ENCODE results near the gene MBLAC1.
A peak's percentile ranks its signal among the peaks of the same experiment; 100 is the strongest.

Gene MBLAC1

DNA sequence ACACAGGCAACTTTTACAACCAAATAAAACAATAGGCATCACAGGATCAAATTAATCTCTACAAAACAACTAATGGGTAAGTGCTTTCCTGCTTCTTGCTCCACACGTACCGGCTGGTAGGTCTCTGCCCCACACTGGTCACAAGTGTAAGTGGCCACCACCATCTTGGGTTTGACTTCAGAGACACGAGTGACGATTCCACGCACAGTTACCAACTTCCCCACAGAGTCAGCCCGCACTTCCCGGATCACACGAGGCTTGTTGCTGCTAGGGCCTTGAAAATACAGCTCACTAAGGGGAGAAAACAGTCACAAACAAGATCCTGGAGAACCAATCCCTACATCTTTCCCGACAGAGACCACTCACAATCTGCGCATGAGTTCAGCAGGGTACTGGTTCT is 27.9 kb upstream of the MBLAC1 start:
- no peak for DNase-seq (ENCODE audit: low spot score)

DNA sequence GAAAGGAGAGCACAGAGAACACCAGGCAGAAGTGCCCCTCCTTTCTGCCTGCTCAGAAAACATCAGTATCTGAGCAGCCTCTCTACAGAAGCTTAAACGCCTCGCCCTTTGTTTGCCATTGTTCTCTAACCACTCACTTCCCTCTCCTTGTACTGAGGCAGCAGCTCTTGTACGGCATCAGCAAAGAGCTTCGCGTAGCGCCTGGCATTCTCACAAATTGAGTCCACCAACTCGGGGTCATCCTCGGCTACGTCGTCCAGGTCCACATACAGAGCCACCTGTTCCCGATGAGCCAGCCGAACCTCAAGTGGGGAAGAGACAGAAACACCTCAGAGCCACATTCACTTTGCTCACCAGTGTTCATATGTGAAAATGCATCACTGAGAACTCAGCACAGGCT is 27.3 kb upstream of the MBLAC1 start:
- DNase-seq (ENCODE audit: low spot score): no peak

DNA sequence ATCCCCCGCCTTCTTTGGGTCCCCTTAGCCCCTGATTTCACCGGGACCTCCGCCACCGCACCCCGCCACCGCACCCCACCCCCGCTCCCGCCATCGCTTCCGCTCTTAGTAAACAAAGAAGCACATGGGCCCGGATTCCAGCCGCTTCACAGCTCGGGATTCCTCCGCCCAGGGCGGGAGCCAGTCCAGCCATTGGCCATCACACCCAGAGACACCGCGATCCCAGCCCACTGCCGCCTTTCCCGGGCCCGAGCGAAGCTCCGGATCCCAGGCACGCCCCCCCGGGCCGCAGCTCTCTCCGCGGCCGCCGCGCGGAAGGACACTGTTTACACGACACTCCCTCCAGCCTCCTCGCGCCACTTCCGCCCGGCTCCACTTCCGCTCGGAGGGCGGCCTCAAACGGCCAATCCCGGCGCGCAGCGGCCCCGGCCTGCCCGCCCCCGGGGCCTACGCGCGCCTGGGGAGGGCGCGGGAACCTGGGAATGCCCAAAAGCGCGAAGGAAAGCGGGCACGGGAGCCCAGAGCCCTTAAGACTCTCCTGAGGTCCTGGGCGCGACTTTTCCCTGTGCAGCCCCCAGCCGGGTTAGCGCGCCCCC is 26.2 kb upstream of the MBLAC1 start:
- DNase-seq (ENCODE audit: low spot score): peak; percentile 85

DNA sequence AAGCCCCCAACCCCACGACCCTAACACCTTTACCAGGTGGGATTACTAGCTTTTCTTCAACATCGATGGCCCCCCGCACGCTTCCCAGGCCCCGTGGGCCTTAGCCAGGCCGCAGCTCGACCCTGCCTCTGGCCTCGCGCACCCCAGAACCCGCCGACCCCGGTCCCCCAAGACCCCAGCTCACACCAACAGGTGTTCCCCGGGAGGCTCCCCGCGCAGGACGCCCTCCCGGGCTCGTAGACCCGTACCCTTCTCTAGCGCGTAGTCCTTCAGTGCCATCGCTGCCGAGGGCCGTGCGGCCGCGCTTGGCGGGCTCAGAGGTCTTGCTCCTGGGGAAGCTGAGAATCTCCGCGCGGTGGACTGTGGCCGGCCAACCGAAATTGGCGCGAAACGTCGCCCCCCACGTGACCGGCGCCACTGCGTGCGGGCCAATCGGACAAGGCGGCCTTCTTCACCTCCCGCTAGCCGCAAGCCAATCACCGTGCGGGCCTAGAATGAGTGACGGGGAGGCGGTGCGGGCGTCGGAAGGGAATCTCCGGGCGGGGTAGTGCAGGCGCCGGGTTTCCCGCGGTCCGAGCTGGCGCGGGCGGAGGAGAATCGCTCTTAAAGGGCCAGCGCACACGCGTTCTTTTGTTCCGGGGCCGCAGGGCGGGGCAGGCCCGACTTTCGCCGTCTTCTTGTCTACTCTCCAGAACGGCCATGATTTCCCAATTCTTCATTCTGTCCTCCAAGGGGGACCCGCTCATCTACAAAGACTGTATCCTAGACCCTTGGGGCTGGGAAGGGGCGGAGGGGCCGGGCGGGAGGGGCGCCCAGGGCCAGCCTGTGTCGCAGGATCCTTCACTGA is 25.5 kb upstream of the MBLAC1 start, which contains the start of the genes AP4M1 and MCM7:
TSS of gene AP4M1 (plus strand) at position 628 of the 847 bp plus-strand sequence. CDS start at position 700, 72 bp downstream.
TSS of gene MCM7 (minus strand) at position 382 of the 847 bp plus-strand sequence. CDS start at position 279, 103 bp downstream.
- peak; percentile 97 for DNase-seq (ENCODE audit: low spot score)

DNA sequence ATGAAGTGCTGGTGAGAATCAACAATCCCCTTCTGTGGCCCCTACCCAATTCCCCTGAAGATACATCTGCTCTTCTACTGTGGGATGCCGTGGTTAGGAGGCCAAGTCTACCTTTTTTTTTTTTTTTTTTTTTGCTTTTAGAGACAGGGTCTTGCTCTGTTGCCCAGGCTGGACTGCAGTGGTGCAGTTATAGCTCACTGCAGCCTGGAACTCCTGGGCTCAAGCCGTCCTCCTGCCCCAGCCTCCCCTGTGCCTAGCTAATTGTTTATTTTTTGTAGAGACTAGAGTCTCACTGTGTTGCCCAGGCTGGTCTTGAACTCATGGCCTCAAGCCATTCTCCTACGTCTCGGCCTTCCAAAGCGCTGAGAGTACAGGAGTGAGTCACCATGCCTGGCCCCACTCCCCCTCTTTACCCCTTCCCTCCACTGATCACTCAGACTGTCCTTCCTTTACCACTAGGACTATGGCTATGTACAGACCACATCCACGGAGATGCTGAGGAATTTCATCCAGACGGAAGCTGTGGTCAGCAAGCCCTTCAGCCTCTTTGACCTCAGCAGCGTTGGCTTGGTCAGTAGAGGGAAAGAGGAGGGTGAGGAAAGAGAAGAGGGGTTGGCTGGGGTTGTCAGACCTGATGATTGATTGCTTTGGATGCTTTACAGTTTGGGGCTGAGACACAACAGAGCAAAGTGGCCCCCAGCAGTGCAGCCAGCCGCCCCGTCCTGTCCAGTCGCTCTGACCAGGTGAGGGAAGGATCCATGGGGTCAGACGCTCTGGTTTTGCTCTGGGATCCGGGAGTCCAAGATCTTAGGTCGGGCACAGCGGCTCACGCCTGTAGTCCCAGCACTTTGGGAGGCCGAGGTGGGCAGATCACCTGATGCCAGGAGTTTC is 23.6 kb upstream of the MBLAC1 start:
- no peak for DNase-seq (ENCODE audit: low spot score)

DNA sequence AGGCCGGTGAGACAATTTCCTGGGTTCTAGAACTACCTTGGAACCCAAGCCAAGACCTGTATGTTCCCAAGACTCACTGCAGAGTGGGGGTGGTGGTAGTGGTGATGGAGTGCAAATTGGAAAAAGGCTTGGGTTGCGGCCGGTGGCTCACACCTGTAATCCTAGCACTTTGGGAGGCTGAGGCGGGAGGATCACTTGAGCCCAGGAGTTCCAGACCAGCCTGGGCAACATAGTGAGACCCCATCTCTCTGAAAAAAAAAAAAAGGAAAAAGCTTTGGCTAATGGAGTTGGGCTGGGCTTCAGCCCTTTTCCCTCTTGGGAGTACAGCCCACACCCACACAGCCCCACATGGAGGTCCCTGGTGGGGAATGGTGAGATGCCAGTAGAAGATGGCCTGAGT is 21.2 kb upstream of the MBLAC1 start:
- DNase-seq (ENCODE audit: low spot score): no peak

DNA sequence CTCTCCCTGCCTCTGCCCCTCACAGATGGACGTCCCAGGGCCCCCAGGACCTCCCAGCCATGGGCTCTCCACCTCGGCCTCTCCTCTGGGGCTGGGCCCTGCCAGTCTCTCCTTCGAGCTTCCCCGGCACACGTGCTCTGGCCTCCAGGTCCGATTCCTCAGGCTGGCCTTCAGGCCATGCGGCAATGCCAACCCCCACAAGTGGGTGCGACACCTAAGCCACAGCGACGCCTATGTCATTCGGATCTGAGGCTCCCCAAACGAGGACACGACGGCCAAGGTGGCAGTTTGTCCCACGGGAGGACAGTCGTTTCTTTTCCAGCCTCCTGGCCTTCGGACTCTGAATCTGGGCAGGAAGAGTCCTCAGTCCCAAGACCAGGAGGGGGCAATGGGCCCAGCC is 20.1 kb upstream of the MBLAC1 start:
- DNase-seq (ENCODE audit: low spot score): no peak

DNA sequence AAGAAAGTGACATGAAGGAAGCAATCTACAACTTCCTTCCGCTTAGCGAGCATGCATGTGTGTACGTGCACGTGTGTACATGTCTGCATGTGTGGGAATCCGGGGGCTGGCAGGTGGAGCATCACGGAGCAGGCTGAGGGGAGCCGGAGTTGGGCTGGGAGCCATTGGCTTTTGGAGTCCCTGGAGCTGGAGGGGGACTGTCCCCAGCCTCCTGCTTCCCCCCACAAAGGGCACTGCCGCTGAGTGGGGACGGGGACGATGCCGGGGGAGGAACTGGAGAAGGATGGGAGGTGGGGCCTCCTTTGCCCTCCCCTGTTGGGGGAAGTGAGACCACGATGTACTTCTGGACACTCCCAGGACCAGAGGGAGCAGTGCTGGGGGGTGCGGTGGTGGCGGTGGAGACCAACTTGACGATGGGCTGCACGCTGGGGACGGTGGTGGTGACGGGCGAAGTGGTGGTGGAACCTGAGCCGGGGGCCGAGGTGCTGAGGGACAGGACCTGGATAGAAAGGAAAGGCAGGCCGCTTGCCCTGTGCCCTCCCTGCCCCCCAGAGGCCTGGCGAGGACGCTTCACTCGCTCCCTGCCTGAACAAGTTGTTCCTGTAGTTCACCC is 19.5 kb upstream of the MBLAC1 start:
- DNase-seq (ENCODE audit: low spot score): no peak

DNA sequence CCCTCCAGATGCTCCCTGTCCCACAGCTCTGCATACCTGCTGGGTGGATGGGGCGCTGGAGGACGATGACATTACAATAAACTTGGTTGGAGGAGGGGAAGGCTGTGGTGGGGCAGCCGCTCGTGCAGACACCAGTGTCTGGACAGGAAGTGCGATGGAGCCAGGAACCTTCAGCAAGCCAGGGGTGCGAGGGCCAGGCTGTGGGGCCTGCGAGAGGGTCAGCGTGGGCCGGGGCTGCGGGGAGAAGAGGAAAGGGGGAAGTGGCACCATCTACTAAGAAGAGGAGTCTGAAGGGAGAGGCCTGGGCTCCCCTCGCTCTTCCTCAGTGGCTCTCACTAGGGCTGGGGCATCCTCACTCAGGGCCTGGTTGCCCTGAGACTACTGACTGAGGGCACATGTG is 18.9 kb upstream of the MBLAC1 start:
- no peak for DNase-seq (ENCODE audit: low spot score)

DNA sequence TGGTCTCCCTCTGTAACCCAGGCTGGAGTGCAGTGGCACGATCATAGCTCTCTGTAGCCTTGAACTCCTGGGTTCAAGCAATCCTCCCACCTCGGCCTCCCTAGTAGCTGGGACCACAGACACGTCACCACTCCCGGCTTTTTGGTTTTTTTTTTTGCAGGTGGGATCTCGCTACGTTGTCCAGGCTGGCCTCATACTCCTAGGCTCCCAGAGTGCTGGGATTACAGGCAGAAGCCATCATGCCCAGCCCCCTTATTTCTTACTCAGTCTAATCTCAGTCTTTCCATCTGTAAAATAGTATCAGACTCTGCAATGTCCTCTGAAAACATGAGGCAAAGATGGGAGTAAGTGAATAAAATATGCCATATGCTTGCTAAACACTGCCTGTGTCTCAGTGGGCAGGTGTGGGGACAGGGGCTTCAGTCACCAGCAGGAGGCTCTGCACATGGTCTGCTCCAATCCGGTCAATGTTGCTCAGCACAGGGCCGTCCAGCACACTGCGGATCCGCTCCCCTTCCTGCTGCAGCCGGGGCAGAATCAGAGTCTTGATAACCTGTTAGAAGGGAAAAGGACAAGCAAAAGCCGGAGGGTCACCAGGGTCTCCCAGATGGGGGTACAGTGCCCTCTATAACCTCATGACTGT is 17.1 kb upstream of the MBLAC1 start:
- no peak for DNase-seq (ENCODE audit: low spot score)

DNA sequence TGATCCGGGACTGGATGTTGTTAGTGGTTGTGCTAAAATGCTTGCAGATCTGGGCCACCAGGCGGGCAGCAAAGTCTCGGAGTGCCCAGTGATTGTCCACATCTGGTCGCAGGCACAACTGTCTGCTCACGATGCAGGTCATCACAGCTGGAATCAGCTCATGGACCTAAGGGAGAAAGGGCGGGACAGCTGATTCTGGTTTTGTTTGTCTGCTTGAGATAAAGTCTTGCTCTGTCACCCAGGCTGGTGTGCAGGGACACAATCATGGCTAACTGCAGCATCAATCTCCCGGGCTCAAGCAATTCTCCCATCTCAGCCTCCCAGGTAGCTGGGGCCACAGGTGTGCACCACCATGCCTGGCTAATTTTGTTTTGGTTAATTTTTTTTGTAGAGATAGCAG is 15.6 kb upstream of the MBLAC1 start:
- no peak for DNase-seq (ENCODE audit: low spot score)

DNA sequence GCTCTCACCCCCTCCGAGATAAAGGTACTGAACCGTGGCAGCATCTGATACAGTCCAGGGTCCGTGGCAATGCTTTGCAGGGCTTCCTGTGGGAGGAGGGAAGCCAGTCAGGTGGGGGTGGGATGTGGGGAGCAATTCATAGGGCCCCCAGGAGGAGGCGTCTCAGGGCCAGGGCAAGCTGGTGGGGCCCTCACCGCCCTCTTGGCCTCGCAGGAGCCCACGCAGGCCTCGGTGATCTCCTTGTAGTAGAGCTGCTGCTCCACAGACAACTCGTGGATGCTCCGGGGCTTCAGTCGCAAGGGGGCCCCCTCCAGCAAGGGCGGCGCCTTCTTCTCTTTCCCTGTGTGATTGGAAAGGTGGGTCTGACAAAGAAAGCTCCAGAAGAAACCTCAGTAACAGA is 14.9 kb upstream of the MBLAC1 start:
- DNase-seq (ENCODE audit: low spot score): no peak

DNA sequence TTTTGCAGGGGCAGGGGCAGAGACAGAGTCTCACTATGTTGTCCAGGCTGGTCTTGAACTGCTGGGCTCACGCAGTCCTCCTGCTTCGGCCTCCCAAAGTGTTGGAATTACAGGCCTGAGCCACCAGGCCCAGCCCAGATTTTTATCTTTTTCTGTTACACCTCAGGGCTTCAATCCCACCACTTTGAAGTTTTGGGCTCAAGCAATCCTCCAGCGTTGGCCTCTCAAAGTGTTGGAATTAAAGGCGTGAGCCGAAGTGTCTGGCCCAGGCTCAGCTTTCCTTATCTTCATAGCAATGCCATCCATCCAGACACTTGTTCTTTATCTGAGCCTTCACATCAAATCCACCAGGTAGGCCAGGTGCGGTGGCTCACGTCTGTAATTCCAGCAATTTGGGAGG is 11.7 kb upstream of the MBLAC1 start:
- no peak for DNase-seq (ENCODE audit: low spot score)

DNA sequence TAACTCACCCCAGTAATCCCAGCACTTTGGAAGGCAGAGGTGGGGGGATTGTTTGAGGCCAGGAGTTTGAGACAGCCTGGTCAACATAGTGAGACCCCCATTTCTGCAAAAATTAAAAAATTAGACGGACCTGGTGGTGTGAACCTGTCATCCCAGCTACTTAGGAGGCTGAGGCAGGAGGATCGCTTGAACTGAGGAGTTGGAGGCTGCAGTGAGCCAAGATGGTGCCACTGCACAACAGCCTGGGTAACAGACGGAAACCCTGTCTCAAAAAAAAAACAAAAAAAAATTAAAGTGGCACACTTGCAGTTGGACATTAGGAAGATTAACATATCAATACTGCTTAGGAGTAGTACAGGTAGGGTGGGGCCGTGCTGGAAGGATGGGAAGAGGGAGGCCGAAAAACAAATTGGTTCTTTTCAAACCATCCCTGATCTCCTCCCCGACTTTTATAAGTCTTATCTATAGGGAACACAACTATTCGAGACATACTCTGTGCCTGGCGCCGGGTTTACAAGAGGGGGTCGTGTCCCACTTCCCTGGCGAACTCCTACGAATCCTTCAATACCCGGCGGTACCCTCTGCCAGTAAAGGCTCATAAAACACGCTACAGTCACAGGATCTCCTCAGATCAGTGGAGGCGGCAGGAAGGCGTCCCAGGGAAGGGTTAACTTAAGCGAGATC is 8.2 kb upstream of the MBLAC1 start:
- DNase-seq (ENCODE audit: low spot score): no peak

DNA sequence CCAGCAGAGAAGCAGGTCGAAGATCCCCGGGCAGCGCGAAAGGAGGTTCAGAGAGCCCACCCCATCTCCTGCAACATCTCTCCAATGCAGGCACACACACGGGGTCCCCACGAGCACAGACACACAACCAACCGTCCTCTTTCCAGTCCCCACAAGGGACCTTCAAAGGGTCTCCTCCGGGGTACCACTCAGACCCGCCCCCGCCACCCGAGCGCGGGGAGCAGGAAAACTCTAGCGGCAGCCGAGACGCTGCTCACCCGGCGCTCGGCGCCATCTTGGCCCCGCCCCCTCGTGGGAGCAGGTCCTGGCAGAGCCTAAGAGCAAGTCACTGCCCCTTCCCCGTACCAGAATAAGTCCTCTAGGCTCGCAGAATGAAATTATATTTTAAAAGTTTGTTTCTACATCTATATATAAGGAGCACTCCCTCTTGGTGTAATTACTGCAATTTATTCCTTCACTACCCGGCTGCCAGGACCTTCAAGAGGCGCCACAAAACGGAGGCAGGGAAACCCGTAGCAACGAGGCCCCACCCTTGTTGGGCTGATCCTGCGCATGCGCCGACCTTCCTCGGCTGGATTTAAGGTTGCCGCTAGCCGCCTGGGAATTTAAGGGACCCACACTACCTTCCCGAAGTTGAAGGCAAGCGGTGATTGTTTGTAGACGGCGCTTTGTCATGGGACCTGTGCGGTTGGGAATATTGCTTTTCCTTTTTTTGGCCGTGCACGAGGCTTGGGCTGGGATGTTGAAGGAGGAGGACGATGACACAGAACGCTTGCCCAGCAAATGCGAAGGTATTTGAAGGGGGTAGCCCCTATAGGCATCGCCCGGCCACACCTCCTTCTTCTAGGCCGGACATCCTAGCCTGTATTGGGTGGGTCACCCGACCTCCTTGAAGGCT is 7.4 kb upstream of the MBLAC1 start, which contains the start of the genes CNPY4 and TAF6:
TSS of gene CNPY4 (plus strand) at position 563 of the 898 bp plus-strand sequence. CDS start at position 674, 111 bp downstream.
TSS of gene TAF6 (minus strand) at position 287 of the 898 bp plus-strand sequence. CDS start 5,149 bp downstream, outside the sequence.
- DNase-seq (ENCODE audit: low spot score): peak; percentile 97

DNA sequence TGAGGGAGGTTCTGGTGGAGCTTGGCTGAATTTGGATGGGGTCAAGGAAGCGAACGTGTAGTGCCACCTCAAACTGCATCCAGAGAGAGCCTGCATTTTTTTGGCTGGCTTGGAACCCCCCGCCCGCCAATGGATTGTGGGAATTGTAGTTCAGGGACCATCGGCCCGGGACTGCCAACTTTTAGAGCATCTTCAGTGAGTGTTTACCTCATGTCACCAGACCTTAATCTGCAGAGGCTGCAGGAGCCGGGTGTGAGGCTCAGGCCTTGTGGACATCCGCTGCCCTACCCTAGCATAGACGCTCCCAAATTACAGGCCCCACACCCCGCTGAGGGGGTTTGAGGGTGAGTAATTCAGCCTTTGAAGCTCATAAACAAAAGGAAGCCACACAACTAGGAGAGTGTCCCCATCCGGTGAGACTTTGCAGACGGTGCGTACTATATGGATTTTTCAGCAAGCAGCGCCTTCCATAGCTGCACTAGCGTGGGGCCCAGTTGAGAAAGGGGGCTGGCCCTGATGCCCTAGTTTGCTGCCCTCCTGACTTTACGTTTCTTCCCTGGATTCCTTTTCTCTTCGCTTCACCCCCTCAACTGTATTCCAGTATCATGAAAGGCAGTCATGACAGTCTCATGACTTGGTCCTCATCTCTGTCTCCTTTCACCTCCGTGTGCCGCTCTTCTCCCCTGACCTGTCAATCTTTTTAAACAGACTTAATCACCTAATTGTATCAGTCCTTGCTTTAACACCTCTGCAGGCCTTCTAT is 6.6 kb upstream of the MBLAC1 start:
- peak; percentile 83 for DNase-seq (ENCODE audit: low spot score)

DNA sequence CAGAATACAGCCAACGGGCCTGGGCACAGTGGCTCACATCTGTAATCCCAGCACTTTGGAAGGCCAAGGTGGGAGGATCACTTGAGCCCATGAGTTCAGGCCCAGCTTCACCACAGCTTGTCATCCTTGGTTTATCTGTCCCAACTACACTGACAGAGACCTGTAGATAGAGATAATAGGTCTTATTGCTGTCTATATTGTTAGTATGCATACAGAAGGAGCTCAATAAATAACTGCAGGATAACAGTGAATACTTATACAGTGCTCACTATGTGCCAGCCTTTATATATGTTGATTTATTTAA is 6.1 kb upstream of the MBLAC1 start:
- DNase-seq (ENCODE audit: low spot score): no peak

DNA sequence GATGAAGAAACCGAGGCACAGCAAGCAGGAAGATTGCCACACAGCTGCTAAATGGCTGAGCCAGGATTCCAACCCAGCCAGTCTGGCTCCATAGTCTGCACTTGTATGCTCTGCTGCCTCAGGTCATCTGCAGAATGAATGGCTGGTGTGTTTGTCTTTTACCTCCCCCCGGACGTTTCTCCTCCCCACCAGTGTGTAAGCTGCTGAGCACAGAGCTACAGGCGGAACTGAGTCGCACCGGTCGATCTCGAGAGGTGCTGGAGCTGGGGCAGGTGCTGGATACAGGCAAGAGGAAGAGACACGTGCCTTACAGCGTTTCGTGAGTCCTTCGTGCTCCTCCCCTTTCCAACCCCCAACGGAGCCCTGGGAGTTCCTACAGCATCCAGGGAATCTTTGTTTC is 4.7 kb upstream of the MBLAC1 start:
- DNase-seq (ENCODE audit: low spot score): no peak

DNA sequence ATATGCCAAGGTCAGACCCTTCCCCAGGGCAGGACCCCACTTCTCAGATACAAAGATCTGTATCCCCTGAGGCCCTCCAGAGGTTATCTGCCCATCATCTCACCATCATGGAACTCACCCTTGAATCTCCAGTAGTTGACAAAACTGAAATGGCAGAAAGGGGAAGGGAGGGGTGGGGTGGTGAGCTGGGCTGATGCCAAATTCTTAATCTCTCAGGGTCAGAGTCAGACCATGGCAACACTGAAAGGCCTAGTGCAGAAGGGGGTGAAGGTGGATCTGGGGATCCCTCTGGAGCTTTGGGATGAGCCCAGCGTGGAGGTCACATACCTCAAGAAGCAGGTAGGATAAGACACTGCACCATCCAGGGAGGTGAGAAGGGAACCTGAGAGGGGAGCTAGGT is 4.2 kb upstream of the MBLAC1 start:
- no peak for DNase-seq (ENCODE audit: low spot score)

Data from CD4-positive, alpha-beta T cell treated with Interleukin-2 at 100 ng/mL for 4 hours (primary cell).